ENCODE data around the gene TPSG1.

- TF ChIP-seq CTCF (conservative IDR thresholded peaks at IDR 0.05; ENCODE audit: low read length) (no peak), EZH2phosphoT487 (IDR thresholded peaks at IDR 0.05; ENCODE audit: borderline replicate concordance) (no peak)
These were observed 40.8 kb upstream of the TPSG1 start for GRCh38 chr16:1265826-1266225.

Data from Loucy (cell line).